ENCODE data around the gene KLHL41.
"Not testable (repeated sequence)": the region's sequence is repeated elsewhere in the genome, so short reads cannot be mapped to it uniquely, and the experiment has no call there.

Gene KLHL41

DNA sequence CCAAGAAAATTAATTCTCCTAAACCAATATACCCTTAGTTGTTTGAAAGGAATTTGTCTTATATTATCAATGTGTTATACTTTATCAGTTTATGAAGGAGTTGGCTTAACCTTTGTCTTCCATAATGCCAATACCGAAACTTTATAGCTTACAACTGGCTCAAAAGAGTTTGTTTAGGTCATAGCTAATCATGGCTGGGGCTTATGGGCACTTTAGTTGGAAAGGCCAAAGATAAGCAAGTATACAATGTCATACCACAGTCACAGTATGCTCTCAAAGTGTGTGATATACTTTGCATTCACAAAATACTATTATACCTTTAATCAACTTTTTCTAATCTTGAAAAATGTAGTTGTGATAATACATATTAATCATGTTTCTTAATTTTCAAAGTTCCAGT is 2.3 kb downstream of the KLHL41 start:
- H3K27ac ChIP-seq, result no peak overlapping the region
- no peaks in the 10 kb centered on the region for H3K36me3 ChIP-seq (ENCODE audit: control insufficient read depth, insufficient read depth, low read length)
- H3K4me2 ChIP-seq (ENCODE audit: low read length), result no peak overlapping the region
- no peak overlapping the region for H3K4me3 ChIP-seq (ENCODE audit: low read depth, low read length)
- H3K4me1 ChIP-seq, result no peaks in the 10 kb centered on the region
- no peak overlapping the region for H3K9ac ChIP-seq
- H2AFZ ChIP-seq, result no peak overlapping the region
- no peaks in the 10 kb centered on the region for H3K27me3 ChIP-seq (ENCODE audit: control insufficient read depth, insufficient read depth, low read length)
- H3K79me2 ChIP-seq, result no peaks in the 10 kb centered on the region
- TF ChIP-seq, protein P1, sequence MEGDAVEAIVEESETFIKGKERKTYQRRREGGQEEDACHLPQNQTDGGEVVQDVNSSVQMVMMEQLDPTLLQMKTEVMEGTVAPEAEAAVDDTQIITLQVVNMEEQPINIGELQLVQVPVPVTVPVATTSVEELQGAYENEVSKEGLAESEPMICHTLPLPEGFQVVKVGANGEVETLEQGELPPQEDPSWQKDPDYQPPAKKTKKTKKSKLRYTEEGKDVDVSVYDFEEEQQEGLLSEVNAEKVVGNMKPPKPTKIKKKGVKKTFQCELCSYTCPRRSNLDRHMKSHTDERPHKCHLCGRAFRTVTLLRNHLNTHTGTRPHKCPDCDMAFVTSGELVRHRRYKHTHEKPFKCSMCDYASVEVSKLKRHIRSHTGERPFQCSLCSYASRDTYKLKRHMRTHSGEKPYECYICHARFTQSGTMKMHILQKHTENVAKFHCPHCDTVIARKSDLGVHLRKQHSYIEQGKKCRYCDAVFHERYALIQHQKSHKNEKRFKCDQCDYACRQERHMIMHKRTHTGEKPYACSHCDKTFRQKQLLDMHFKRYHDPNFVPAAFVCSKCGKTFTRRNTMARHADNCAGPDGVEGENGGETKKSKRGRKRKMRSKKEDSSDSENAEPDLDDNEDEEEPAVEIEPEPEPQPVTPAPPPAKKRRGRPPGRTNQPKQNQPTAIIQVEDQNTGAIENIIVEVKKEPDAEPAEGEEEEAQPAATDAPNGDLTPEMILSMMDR (IDR thresholded peaks at IDR 0.05), result no peak
- no peaks in the 10 kb centered on the region for H3K9me3 ChIP-seq (ENCODE audit: control insufficient read depth, low read length)

DNA sequence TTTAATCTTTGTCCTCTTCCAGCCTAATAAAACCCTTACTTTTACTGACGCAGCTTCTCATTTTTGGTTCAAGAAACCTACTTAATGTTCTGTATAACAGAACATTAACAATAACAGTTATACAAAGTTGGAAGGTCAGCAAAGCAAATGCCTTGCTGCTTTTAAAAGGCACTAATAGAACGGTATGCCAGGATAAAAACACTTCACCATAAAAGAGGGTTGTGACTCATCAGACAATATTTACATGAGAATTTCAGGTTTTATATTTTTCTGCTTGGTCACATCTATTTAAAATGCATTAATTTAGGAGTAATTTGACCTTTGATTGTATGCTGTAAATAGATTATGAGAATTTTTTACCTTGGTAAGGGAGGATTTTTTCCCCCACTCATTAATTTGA is 3.0 kb downstream of the KLHL41 start:
- no peaks in the 10 kb centered on the region for H3K36me3 ChIP-seq (ENCODE audit: control insufficient read depth, insufficient read depth, low read length)
- no peak overlapping the region for H3K4me3 ChIP-seq (ENCODE audit: low read depth, low read length)
- H3K4me1 ChIP-seq, result no peaks in the 10 kb centered on the region
- H3K4me2 ChIP-seq (ENCODE audit: low read length), result no peak overlapping the region
- TF ChIP-seq, protein P1 (IDR thresholded peaks at IDR 0.05), result no peak
- no peaks in the 10 kb centered on the region for H3K79me2 ChIP-seq
- H3K27me3 ChIP-seq (ENCODE audit: control insufficient read depth, insufficient read depth, low read length), result no peaks in the 10 kb centered on the region
- H3K9me3 ChIP-seq (ENCODE audit: control insufficient read depth, low read length), result no peaks in the 10 kb centered on the region
- H3K27ac ChIP-seq, result no peak overlapping the region
- H2AFZ ChIP-seq, result no peak overlapping the region
- H3K9ac ChIP-seq, result no peak overlapping the region

DNA sequence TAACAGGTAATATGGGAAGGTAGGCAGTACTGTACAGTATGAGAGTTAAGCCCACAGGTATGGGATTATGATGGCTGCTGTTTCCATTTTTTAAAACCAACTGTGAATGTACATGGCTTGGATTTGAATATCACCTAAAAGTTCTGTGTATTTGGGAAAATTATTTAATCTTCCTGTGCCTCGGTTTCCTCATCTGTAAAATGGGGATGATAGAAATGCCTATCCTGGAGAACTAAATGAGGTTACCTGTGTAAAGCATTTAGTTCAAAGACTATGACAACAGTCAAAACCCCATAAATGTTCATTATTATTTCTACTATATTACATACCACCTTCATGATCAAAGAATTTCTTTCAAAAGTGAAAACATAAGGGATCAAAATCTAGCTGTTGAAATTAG is 3.6 kb downstream of the KLHL41 start:
- Histone ChIP-seq H3K27me3 (ENCODE audit: control insufficient read depth, insufficient read depth, low read length) (no peaks in the 10 kb centered on the region), H3K79me2 (no peaks in the 10 kb centered on the region), H3K4me1 (no peaks in the 10 kb centered on the region), H3K36me3 (ENCODE audit: control insufficient read depth, insufficient read depth, low read length) (no peaks in the 10 kb centered on the region), H3K9me3 (ENCODE audit: control insufficient read depth, low read length) (no peaks in the 10 kb centered on the region), H3K27ac (no peak overlapping the region), H2AFZ (no peak overlapping the region), H3K9ac (no peak overlapping the region), H3K4me3 (ENCODE audit: low read depth, low read length) (no peak overlapping the region), H3K4me2 (ENCODE audit: low read length) (no peak overlapping the region)
- TF ChIP-seq, protein P1 (IDR thresholded peaks at IDR 0.05), result no peak

DNA sequence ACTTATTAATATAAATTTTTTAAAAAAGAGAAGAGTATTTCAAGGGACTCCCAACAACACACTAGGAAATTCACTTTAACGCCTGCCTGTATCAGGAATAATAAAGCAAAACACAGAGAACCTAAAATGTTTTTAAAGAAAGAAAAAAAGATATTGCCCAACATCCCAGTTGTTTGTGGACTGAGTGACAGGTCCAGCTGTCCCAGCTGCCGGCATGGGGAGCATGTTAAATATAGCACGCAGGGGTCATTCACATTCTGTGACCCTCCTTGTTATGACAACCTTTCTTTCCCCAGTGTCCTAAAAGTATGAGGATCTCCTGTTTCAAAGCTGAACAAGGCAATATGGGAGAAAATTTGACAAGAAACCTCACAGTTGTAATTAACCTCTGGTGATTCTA is 4.4 kb downstream of the KLHL41 start:
- Histone ChIP-seq H2AFZ (no peak overlapping the region), H3K4me1 (no peaks in the 10 kb centered on the region), H3K9me3 (ENCODE audit: control insufficient read depth, low read length) (no peaks in the 10 kb centered on the region), H3K9ac (no peak overlapping the region), H3K27ac (no peak overlapping the region), H3K4me3 (ENCODE audit: low read depth, low read length) (no peak overlapping the region), H3K27me3 (ENCODE audit: control insufficient read depth, insufficient read depth, low read length) (no peaks in the 10 kb centered on the region), H3K4me2 (ENCODE audit: low read length) (no peak overlapping the region), H3K36me3 (ENCODE audit: control insufficient read depth, insufficient read depth, low read length) (no peaks in the 10 kb centered on the region), H3K79me2 (no peaks in the 10 kb centered on the region)
- TF ChIP-seq, protein P1 (IDR thresholded peaks at IDR 0.05), result no peak

DNA sequence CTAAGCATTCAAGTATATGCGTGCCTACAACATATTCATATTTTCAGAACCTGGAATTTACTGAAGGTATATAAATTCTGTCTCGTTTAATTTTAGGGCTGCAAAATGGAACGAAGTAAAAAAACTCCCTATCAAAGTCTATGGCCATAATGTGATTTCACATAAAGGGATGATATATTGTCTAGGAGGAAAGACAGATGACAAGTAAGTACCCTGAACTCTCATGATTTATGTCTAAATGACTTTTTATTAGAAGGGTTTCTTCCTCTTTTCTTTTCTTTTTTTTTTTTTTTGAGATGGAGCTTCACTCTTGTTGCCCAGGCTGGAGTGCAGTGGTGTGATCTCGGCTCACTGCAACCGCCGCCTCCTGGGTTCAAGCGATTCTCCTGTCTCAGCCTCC is 5.3 kb downstream of the KLHL41 start:
- not testable (repeated sequence) for H3K27me3 ChIP-seq (ENCODE audit: control insufficient read depth, insufficient read depth, low read length); H3K79me2 ChIP-seq; H3K9me3 ChIP-seq (ENCODE audit: control insufficient read depth, low read length); H2AFZ ChIP-seq; H3K4me1 ChIP-seq; H3K4me3 ChIP-seq (ENCODE audit: low read depth, low read length); H3K4me2 ChIP-seq (ENCODE audit: low read length); H3K27ac ChIP-seq; H3K36me3 ChIP-seq (ENCODE audit: control insufficient read depth, insufficient read depth, low read length); H3K9ac ChIP-seq

DNA sequence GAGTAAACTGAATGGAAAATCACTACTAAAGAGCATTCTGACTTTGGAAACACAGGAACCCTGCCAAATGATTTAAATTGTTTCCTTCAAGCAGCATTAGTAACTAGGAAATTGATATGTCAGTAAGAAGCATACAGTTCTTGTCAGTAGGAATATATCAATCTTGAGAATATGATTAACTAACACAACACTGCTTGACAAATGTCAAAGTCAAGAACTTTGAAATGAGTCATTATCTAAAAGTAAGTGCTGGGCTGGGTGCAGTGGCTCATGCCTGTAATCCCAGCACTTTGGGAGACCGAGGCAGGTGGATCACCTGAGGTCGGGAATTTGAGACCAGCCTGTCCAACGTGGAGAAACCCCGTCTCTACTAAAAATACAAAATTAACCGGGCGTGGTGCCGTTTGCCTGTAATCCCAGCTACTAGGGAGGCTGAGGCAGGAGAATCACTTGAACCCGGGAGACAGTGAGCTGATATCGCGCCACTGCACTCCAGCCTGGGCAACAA is 7.0 kb downstream of the KLHL41 start:
- H3K27ac ChIP-seq; H3K4me1 ChIP-seq; H3K36me3 ChIP-seq (ENCODE audit: control insufficient read depth, insufficient read depth, low read length); H3K4me3 ChIP-seq (ENCODE audit: low read depth, low read length); H3K9me3 ChIP-seq (ENCODE audit: control insufficient read depth, low read length); H2AFZ ChIP-seq; H3K4me2 ChIP-seq (ENCODE audit: low read length); H3K27me3 ChIP-seq (ENCODE audit: control insufficient read depth, insufficient read depth, low read length); H3K79me2 ChIP-seq; H3K9ac ChIP-seq: not testable (repeated sequence)
